IPS DF 6.9 (cell line): ENCODE results near the gene TSSK3.

Experiments
- DNase-seq: peaks from one replicate; pipeline ENCODE4 v3.0.0-alpha.2; 2013; ENCODE audit warnings: low read depth, low spot score
- H3K27ac ChIP-seq: one replicate; pipeline ENCODE4 v1.5.1; 2013; ENCODE audit warnings: low read length, control low read depth
- H3K27me3 ChIP-seq: 2 replicates; pipeline ENCODE4 v1.6.1; 2013; ENCODE audit warnings: mild to moderate bottlenecking, low read length; ENCODE audit not compliant: control insufficient read depth, insufficient read depth
- H3K36me3 ChIP-seq: 2 replicates; pipeline ENCODE4 v1.6.1; 2013; ENCODE audit warnings: low read length; ENCODE audit not compliant: control insufficient read depth, insufficient read depth
- H3K4me1 ChIP-seq: 2 replicates; pipeline ENCODE4 v1.6.1; 2013; ENCODE audit warnings: low read length; ENCODE audit not compliant: control insufficient read depth, insufficient read depth
- H3K4me3 ChIP-seq: 2 replicates; pipeline ENCODE4 v1.5.1; 2013; ENCODE audit warnings: mild to moderate bottlenecking, low read length
- H3K9me3 ChIP-seq: 2 replicates; pipeline ENCODE4 v1.6.1; 2013; ENCODE audit warnings: low read length, inconsistent platforms; ENCODE audit not compliant: control insufficient read depth, insufficient read depth
- WGBS: extraction: QIAGEN DNeasy Blood & Tissue Kit; methylation state at CpG from one replicate; pipeline ENCODE4 v1.1.7; 2013; ENCODE audit warnings: mixed read lengths, missing lambda C conversion rate; ENCODE audit not compliant: insufficient read length, insufficient coverage; 5-methylcytosine and 5-hydroxymethylcytosine counted together

The TSSK3 gene

DNA sequence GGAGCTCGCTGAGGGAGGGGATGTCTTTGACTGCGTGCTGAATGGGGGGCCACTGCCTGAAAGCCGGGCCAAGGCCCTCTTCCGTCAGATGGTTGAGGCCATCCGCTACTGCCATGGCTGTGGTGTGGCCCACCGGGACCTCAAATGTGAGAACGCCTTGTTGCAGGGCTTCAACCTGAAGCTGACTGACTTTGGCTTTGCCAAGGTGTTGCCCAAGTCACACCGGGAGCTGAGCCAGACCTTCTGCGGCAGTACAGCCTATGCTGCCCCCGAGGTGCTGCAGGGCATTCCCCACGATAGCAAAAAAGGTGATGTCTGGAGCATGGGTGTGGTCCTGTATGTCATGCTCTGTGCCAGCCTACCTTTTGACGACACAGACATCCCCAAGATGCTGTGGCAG, 1.4 kb downstream of the TSSK3 start:
- DNase-seq = no peak
- Histone ChIP-seq H3K4me1 (peaks cover 3% of the 10 kb centered on the region), H3K27me3 (peaks cover 3% of the 10 kb centered on the region; the same call in 1 of the 2 replicates), H3K27ac (no peak overlapping the region), H3K9me3 (no peaks in the 10 kb centered on the region), H3K36me3 (peaks cover 19% of the 10 kb centered on the region), H3K4me3 (no peak overlapping the region)
- no CpG with 5 or more reads among the region's 12 CpGs for WGBS

DNA sequence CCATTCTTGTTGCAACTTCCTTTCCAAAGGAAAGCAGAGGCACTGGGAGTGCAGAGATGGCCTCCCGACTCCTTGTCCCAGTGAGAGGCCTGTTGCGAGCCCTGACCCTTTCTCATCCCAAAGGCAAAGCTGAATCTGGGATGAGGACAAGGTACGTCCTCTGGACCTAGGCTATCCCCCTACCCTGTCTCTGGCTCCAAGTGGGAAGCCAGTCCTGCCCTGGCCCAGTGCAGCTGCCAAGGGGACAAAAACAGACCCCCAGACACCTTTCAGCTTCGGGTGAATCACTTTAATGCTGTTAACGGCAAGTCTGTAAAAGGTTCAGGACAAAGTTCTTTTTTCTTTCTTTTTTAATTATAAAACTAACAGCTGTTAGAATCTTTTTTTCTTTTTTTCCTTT, 2.5 kb downstream of the TSSK3 start:
- H3K27me3 ChIP-seq = peaks cover 3% of the 10 kb centered on the region; the same call in 1 of the 2 replicates
- peaks cover 3% of the 10 kb centered on the region for H3K4me1 ChIP-seq
- no peak for DNase-seq
- peaks cover 19% of the 10 kb centered on the region for H3K36me3 ChIP-seq
- WGBS = no CpG with 5 or more reads among the region's 5 CpGs
- no peak overlapping the region for H3K4me3 ChIP-seq
- no peaks in the 10 kb centered on the region for H3K9me3 ChIP-seq
- no peak overlapping the region for H3K27ac ChIP-seq

DNA sequence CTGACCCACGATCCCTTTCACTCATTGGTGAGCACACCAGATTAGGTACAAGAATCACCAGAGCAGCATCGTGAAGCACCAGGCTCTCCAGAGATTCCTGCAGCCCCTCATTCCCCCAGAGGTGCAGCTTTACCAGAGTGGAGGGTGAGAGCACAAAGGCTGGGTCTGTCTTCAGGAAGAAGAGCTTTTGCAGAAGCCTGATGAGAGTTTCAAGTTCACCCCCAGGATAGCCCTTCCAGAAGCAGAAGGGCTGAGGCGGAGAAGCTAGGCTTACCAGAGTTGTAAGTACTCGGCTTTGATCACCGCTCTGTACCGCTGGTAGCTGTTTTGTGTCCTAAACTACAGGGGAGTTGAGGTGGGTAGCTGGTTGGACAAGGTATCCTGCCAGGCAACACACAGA, 3.1 kb downstream of the TSSK3 start:
- WGBS = no CpG with 5 or more reads among the region's 6 CpGs
- Histone ChIP-seq H3K27me3 (peaks cover 3% of the 10 kb centered on the region; the same call in 1 of the 2 replicates), H3K27ac (no peak overlapping the region)

DNA sequence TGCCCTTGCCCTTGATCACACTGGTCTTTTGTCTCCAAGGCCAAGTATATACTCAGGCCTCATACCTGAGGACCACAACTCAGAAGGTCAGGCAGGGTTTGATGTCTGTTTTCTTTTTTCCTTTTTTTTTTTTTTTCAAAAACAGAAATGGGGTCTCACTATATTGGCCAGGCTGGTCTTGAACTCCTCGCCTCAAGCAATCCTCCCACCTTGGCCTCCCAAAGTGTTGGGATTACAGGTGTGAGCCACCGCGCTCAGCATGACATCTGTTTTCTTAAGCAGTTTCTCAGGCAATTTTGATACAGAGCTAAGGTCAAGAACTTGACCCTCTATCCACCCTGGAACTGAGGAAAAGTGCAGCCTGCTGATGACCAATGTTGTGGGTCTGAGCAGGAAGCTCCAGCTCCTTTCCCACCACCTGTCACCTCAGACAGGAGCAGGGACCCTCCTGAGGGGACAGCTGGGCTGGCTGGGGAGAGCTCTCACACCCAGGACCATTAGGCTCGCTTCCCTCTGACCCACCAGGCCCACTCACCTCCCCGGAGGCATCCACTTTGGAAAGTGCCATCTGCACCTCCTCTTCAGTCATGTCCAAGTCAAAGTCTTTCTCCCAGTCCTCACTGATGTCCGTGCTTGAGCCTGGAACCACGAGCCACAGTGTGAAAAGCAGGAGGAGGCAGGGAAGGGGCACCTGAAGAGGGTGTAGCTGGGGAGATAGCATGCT, 5.7 kb downstream of the TSSK3 start:
- Histone ChIP-seq H3K9me3 (no peaks in the 10 kb centered on the region), H3K36me3 (peaks cover 19% of the 10 kb centered on the region), H3K27ac (no peak overlapping the region), H3K4me1 (no peaks in the 10 kb centered on the region), H3K4me3 (no peak overlapping the region), H3K27me3 (no peaks in the 10 kb centered on the region)
- WGBS = no CpG with 5 or more reads among the region's 7 CpGs
- DNase-seq = no peak

More for the DNA sequence above, 3.1 kb downstream of the TSSK3 start:
- Histone ChIP-seq H3K4me1 (peaks cover 3% of the 10 kb centered on the region), H3K36me3 (peaks cover 19% of the 10 kb centered on the region), H3K4me3 (no peak overlapping the region), H3K9me3 (no peaks in the 10 kb centered on the region)
- no peak for DNase-seq

DNA sequence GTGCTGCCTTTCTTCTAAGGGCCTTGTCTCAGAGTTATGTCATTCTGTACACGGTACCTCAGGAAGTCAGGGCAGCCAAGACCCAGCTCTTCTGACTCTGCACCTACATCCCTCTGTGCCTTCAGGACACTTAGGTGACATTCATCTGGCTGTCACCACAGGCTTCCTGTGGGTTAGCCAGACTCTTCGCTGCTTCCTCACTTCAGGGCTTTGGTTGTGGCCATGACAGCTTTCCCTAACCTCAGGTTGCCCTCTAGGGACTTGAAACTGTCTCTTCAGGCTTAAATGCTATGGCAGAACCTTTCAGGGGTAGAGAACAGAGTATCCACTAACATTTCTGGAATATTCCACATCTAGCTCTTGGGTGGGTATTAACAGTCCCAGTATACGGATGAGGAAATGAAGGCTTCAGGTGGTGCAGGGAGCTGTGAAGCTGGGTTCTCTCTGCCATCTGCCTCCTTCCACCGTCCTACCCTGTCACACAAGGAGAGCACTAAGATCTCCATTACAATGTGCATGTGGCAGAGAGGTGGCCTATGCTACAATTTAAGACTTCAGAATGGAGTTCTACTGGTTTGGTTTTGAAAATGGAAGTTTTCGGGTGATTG, 9.9 kb downstream of the TSSK3 start:
- H3K27me3 ChIP-seq = no peaks in the 10 kb centered on the region
- H3K4me3 ChIP-seq = no peak overlapping the region
- no peak overlapping the region for H3K27ac ChIP-seq
- WGBS = no CpG with 5 or more reads among the region's 5 CpGs
- H3K9me3 ChIP-seq = no peaks in the 10 kb centered on the region
- DNase-seq = no peak
- H3K36me3 ChIP-seq = peaks cover 21% of the 10 kb centered on the region
- H3K4me1 ChIP-seq = no peaks in the 10 kb centered on the region

DNA sequence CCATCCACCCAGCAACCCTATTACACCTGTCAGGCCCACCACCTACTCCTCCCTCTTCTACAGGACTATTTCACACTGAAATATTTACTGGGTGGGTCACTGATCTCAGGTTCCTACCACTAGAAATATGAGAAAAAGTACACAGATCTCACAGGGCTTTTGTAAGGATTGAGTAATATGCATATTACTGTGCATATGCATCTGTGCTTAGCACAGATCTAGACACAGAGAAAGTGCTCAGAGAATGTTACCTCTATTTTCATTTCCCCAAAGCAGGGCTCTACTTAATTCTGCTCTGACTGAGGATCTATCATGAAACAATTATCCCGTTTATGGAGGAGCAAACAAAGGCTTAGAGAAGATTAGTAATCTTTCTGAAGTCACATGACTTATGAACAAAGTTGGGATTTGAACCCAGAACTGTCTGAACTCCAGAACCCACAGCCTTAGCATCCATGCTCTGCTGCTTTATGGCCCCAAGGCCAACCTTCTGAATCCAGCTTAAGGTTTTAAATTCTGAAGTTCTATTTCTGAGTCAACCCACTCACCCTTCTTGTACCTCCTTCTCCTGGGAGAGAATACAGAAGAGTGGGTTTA, 11.8 kb downstream of the TSSK3 start:
- Histone ChIP-seq H3K36me3 (peaks cover 31% of the 10 kb centered on the region), H3K4me3 (no peak overlapping the region), H3K27me3 (no peaks in the 10 kb centered on the region), H3K27ac (no peak overlapping the region), H3K4me1 (no peaks in the 10 kb centered on the region), H3K9me3 (no peaks in the 10 kb centered on the region)
- DNase-seq = no peak
- WGBS = no CpG with 5 or more reads among the region's 1 CpG

DNA sequence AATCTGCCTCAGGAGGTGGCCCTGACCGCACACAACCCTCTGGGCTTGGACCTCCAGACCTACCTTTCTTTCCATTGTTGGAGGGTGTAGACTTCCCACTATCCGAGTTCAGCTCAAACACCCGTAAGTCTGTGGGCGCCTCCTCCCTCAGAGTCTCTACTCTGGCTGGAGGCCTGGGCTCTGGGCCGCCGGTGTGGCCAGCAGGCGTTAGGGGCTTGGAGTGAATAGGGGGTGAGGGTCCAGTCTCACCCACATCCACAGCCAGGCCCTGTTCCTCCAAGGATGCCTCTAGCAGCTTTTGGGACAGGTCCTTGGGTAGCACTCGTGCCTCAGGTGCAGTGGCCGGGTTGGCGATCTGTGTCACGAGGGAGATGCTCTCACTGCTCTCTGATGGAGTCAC, 13.9 kb downstream of the TSSK3 start:
- Histone ChIP-seq H3K36me3 (peaks cover 31% of the 10 kb centered on the region), H3K4me1 (no peaks in the 10 kb centered on the region)
- WGBS = no CpG with 5 or more reads among the region's 11 CpGs

DNA sequence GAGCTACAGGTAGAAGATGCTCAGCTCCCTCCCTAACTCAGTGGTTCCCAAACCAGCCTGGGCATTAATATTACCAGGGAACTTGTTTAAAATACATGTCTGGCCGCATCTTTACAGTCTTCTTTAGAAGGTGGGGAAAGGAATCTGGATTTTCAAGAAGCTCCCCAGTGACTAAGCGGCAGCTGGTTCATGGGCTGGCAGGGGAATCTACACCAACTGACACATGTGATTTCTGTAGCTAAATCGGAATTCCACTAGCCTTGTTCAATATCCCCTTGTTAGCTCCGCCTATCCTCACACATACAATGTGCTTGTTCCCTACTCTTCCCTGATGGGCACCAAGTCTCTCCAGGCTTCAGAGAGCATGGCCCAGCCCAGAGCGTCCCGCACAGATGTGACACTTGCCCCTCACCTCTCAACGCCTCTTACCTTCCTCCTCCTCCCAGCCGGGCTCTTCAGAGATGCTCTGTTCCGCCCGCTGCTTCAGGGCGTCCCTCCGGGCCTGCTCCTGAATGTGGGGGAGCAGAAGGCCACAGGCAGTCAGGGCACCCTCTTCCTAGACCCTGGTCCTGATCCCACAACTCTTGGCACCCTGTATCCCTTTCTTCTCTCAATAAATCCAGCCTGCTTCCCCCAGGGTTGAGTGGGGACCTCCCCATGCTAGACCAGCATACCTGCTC, 15.3 kb downstream of the TSSK3 start:
- H3K4me3 ChIP-seq = no peak overlapping the region
- no peaks in the 10 kb centered on the region for H3K9me3 ChIP-seq
- DNase-seq = no peak
- no peaks in the 10 kb centered on the region for H3K27me3 ChIP-seq
- H3K27ac ChIP-seq = no peak overlapping the region
- no CpG with 5 or more reads among the region's 12 CpGs for WGBS
- H3K4me1 ChIP-seq = no peaks in the 10 kb centered on the region
- H3K36me3 ChIP-seq = peaks cover 33% of the 10 kb centered on the region

More for the DNA sequence above, 13.9 kb downstream of the TSSK3 start:
- no peak overlapping the region for H3K27ac ChIP-seq
- no peak for DNase-seq
- H3K27me3 ChIP-seq = no peaks in the 10 kb centered on the region
- H3K4me3 ChIP-seq = no peak overlapping the region
- no peaks in the 10 kb centered on the region for H3K9me3 ChIP-seq

DNA sequence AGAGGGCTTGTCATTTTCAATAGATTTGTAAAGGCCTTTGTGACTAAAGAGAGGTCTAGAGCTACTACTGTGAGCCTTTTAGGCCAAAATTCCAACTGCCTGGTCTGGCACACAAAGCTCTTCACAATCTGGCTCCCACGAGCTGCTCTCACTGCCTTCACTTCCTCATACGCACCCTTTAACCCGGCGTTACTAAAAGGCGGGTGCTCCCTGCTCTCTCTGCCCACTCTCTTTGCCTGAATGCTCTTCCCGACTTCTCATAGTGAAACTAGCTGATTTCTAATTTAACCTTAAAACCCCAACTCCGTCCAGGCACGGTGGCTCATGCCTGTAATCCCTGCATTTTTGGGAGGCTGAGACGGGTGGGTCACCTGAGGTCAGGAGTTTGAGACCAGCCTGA, 17.7 kb downstream of the TSSK3 start:
- Histone ChIP-seq H3K9me3 (no peaks in the 10 kb centered on the region), H3K27ac (no peak overlapping the region), H3K27me3 (no peaks in the 10 kb centered on the region), H3K36me3 (peaks cover 29% of the 10 kb centered on the region), H3K4me3 (no peak overlapping the region), H3K4me1 (no peaks in the 10 kb centered on the region)
- no peak for DNase-seq
- no CpG with 5 or more reads among the region's 9 CpGs for WGBS

DNA sequence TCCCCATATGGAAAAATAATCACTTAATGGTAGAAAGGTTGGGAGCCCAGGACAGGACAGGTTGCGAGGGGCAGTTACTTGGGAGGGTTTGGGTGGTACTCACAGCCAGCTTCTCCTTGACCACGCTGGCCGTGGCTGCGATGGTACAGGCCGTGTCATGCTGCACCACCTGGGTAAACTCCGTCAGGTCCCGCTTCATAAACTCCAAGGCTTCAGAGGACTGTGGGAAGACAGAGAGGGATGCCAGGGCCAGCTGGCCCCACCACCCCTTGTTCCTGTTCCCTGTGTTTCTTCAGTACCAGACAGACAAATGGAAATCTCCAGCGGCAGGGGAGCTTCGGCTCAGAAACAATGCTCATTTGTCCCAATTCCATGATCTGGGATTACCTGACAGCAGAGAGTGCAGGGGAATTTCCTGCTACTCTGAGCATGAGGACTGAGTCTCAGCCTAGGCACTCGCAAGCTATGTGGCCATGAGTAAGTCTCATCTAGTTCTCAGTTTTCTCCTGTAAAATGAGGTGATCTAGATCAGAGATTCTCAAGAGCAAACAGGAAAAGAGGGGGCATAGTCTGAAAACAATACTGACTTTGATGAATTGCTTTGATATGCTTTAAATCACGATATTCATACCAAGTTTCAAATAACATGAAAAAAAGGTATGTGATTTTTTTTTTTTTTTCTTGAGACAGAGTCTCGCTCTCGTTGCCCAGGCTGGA, 24.5 kb downstream of the TSSK3 start:
- Histone ChIP-seq H3K27me3 (no peaks in the 10 kb centered on the region), H3K27ac (no peak overlapping the region), H3K36me3 (peaks cover 7% of the 10 kb centered on the region), H3K4me1 (no peaks in the 10 kb centered on the region), H3K9me3 (no peaks in the 10 kb centered on the region), H3K4me3 (no peak overlapping the region)
- WGBS = no CpG with 5 or more reads among the region's 13 CpGs
- no peak for DNase-seq
